Cerebellar cortex (tissue), 1 donor: ENCODE results near the gene PLAAT5.
"Not testable (repeated sequence)": the region's sequence is repeated elsewhere in the genome, so short reads cannot be mapped to it uniquely, and the experiment has no call there.

Experiments used
- DNase-seq: peaks from one replicate; pipeline ENCODE4 v3.0.0-alpha.2; 2015; ENCODE audit warnings: low spot score

Gene PLAAT5, protein sequence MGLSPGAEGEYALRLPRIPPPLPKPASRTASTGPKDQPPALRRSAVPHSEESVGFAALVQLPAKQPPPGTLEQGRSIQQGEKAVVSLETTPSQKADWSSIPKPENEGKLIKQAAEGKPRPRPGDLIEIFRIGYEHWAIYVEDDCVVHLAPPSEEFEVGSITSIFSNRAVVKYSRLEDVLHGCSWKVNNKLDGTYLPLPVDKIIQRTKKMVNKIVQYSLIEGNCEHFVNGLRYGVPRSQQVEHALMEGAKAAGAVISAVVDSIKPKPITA

DNA sequence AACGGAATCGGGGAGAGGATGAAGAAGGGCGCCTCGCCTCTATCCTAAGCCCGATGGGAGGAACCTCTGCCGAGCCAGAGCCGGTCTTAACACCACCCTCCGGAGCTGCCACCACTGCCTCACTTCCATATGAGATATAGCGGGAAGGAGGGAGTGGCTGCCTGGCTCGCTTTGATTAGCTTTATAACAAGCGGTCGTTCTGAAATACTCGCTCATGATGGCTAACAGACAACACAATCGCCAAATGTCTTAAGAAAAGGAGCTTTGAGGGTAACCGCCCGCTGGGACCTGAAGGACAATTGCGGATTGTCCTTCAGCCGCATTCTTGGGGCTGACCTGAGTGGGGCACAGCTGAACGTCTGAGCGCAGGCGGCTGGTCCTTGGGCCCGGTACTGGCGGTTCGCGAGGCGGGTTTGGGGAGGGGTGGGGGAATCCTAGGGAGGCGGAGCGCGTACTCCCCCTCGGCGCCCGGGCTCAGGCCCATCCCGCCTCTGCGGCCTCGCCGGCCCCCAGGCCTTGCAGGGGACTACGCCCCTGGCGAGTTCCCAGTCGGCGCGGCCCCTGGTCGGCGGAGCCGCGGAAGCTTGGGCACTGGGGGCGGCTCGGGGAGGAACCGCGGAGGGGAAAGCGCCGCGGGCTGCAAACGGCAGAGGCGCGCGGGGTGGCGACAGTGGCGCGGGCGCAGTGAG lies at the start of gene PLAAT5:
PLAAT5 (minus strand) TSS at position 617 of the 689 bp plus-strand sequence; CDS start at position 484, 133 bp downstream.
- DNase-seq = no peak

GRCh38 chr11:63537293-63538101 lies 46.5 kb upstream of the PLAAT5 start:
- peak; percentile 98 for DNase-seq

- DNase-seq = peak; percentile 53
Observed at GRCh38 chr11:63536669-63537292, 45.8 kb upstream of the PLAAT5 start, which contains the start of gene PLAAT4. PLAAT4 (plus strand) TSS chr11:63536808; CDS start chr11:63536869, 61 bp downstream.

DNA sequence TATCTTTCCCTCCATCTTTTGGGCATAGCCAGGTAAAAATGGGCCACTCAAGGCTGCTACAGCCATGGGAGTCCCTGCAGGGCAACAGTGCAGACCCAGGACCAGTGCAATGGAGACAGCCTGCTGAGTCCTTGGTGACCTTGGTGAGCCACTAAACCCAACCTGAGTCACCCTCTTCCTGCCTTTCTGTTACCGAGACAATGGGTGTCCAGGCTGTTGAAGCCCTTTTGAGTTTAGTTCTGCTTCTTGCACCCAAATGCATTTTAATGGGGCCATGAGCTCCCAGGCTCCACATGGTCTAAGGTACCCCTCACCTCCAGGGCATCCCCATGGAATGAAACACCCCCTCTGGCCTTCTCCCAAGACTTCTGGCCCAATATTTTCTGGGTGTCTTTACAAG lies 44.8 kb upstream of the PLAAT5 start:
- DNase-seq = no peak

DNA sequence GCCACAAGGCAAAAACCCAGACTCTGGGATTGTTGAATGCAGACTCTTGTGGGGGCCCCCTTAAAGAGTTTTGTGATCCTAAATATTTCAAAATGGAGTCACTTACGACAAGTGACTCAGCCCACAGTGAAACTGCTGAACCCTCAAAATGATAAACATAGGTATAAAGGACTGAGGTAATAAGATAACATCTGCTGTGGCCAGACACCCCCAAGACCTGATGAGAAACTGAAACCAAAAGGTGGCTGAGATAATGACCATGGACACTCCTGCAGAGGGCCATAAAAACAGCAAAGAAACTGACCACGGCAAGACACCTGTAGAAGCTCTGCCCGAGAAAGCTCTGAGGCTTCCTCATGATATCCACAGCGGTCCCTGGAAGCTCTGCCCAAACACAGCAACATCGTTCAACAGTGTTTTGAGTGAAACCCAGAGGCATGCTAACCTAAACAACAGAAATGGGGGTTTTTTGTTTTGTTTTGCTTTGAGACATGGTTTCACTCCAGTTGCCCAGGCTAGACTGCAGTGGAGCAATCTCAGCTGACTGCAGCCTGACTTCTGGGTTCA lies 44.0 kb upstream of the PLAAT5 start:
- no peak for DNase-seq

DNA sequence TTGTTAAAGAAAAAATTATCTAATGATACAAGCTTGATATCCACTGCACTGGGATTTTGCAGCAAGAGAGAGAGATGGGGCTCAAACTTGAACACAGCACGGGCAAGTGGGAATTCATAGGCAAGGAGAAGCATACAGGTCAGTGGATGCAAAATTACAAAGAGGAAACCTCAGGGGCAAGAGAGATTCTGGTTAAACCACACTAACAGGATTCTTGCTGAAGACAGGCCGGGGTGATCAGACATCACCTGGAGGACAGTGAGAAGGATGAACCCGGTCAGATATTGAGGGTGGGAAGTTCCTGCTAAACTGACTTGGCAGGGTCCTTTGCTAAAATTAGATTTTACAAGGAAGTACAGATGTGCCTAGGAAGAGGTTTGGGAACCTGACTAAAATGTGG lies 43.1 kb upstream of the PLAAT5 start:
- no peak for DNase-seq

GRCh38 chr11:63532799-63533475 lies 42.0 kb upstream of the PLAAT5 start:
- no peak for DNase-seq

DNA sequence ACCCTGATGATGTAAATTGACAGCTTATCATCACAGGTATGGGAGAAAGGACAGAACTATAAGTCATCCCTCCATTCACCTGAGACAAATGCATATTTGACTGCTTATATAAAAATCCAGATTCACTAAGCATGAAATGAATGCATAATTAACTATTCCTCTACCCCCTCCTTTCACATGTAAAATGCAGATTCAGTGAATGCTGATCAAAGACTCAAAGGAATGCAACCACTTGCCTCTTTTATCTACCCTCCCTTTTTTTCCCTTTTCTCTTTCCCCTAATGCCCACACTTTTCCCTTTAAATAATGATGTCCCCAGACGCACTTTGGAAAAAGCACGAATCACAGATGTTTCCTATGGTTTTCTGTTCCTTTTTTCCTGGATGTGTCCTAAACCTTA lies 41.1 kb upstream of the PLAAT5 start:
- no peak for DNase-seq

GRCh38 chr11:63531074-63531792 lies 40.3 kb upstream of the PLAAT5 start:
- not testable (repeated sequence) for DNase-seq

DNA sequence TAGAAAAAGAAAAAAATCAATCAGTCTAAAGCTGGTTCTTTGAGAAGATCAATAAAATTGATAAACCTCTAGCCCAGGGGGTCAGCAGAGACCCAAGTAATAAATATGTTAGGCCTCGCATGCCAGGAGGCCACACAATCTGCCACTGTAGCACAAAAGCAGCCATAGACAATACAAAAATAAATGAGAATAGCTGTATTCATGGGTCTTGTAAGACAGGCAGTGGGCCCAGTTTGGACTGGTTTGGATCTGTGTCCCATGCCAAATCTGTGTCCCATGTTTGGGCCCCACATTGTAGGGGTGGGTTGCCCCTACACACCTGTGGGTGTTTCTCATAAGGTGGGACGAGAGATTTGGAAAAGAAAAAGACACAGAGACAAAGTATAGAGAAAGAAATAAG lies 39.1 kb upstream of the PLAAT5 start:
- no peak for DNase-seq

DNA sequence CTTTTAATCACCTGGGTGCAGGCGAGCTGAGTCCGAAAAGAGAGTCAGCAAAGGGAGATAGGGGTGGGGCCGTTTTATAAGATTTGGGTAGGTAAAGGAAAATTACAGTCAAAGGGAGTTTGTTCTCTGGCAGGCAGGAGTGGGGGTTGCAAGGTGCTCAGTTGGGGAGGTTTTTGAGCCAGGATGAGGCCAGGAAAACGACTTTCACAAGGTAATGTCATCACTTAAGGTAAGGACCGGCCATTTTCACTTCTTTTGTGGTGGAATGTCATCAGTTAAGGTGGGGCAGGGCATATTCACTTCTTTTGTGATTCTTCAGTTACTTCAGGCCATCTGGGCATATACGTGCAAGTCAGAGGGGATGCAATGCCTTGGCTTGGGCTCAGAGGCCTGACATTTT lies 38.4 kb upstream of the PLAAT5 start:
- DNase-seq = not testable (repeated sequence)

GRCh38 chr11:63528729-63529278 lies 37.8 kb upstream of the PLAAT5 start:
- not testable (repeated sequence) for DNase-seq

DNA sequence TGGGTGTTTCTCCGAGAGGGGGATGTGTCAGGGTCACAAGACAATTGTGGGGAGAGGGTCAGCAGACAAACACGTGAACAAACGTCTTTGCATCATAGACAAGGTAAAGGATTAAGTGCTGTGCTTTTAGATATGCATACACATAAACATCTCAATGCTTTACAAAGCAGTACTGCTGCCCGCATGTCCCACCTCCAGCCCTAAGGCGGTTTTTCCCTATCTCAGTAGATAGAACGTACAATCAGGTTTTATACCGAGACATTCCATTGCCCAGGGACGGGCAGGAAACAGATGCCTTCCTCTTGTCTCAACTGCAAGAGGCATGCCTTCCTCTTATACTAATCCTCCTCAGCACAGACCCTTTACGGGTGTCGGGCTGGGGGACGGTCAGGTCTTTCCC lies 37.2 kb upstream of the PLAAT5 start:
- not testable (repeated sequence) for DNase-seq

GRCh38 chr11:63527667-63528066 lies 36.7 kb upstream of the PLAAT5 start:
- DNase-seq = no peak

GRCh38 chr11:63523151-63523550 lies 32.2 kb upstream of the PLAAT5 start:
- DNase-seq = no peak

DNA sequence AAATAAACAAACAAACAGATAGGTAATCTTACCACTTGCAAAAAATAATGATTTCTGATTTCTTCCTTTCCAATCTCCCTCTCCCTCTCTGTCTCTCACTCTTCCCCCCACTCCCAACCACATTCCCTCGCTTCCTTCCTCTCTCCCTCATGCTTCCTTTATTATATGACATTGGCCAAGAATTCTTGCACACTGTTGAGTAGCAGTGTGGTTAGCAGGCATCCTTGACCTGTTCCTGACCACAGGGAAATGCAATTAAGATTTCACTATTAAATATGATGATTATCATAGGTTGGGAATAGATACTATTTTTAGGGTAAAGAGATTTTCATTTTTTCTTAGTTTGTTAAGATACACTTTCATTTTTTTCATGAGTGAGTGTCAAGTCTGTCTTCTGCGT lies 30.9 kb upstream of the PLAAT5 start:
- DNase-seq = no peak

- DNase-seq = no peak
Observed at GRCh38 chr11:63520606-63521170, 29.7 kb upstream of the PLAAT5 start.

DNA sequence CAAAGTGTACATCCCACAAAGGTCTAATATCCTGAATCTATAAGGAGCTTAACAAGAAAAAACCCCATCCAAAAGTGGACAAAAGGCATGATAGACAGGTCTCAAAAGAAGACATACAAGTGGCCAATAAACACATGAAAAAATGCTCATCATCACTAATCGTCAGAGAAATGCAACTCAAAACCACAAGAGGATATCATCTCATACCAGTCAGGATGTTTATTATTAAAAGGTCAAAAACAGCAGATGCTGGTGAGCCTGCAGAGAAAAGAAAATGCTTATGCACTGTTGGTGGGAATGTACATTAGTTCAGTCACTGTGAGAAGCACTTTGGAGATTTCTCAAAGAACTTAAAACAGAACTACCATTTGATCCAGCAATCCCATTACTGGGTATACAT lies 27.6 kb upstream of the PLAAT5 start:
- no peak for DNase-seq

DNA sequence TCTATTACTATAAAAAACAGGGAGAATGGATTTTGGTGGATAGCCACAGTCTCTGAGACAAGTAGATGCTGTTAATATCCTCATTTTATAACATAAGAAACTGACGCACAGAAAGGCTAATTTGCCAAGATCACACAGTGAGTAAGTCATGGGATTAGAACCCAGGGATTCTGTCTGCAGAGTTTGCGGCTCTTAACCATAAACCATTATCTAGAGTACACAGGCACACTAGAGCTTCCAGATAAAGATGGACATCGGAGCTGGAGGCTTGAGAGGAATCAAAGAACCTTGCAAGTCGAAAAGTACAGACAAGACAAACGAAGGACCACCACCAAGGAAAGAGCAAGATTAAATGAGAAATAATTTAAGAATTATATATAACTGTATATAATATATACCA lies 26.2 kb upstream of the PLAAT5 start:
- DNase-seq = no peak

GRCh38 chr11:63516109-63516508 lies 25.1 kb upstream of the PLAAT5 start:
- no peak for DNase-seq
